GM23338 (cell line): ENCODE measurements around the gene PCED1A. TPM values are rescaled to one million over a fixed set of nuclear protein-coding genes. Genes with fewer than 3 reads are reported as not detected.

Experiments
- ATAC-seq: fragments of 200-7000 bp; cut with Tn5 transposase; 3 replicates; pipeline ENCODE4 v1.9.1; 2020
- DNase-seq: peaks from one replicate; pipeline ENCODE4 v3.0.0-alpha.2; 2015; ENCODE audit warnings: low spot score
- H2AFZ ChIP-seq: fragments of 200-600 bp; sonication (generic); 2 replicates; pipeline ENCODE4 v1.8.0; 2016; ENCODE audit warnings: antibody characterized with exemption, mild to moderate bottlenecking, moderate library complexity
- H3F3A ChIP-seq: fragments of 200-600 bp; sonication (generic); replicated peaks from 2 replicates; pipeline ENCODE4 v1.8.0; 2017; ENCODE audit warnings: antibody characterized with exemption, mixed run types, low read depth
- H3K27ac ChIP-seq: fragments of 200-600 bp; sonication (generic); 2 replicates; pipeline ENCODE4 v1.6.1; 2016; ENCODE audit warnings: low read depth
- H3K27me3 ChIP-seq: fragments of 200-600 bp; sonication (generic); 2 replicates; pipeline ENCODE4 v1.8.0; 2016; ENCODE audit warnings: mild to moderate bottlenecking, mixed run types, moderate library complexity; ENCODE audit not compliant: insufficient read depth
- H3K36me3 ChIP-seq: fragments of 200-600 bp; sonication (generic); 2 replicates; pipeline ENCODE4 v1.8.0; 2016; ENCODE audit warnings: mild to moderate bottlenecking; ENCODE audit not compliant: insufficient read depth
- H3K4me1 ChIP-seq: fragments of 200-600 bp; sonication (generic); 2 replicates; pipeline ENCODE4 v1.8.0; 2016; ENCODE audit warnings: mild to moderate bottlenecking, moderate library complexity; ENCODE audit not compliant: insufficient read depth
- H3K4me2 ChIP-seq: fragments of 200-600 bp; sonication (generic); 2 replicates; pipeline ENCODE4 v1.7.1; 2017; ENCODE audit warnings: mixed run types
- H3K4me3 ChIP-seq: fragments of 200-600 bp; sonication (generic); 2 replicates; pipeline ENCODE4 v1.6.1; 2016; ENCODE audit warnings: mixed run types
- H3K79me2 ChIP-seq: fragments of 200-600 bp; sonication (generic); replicated peaks from 2 replicates; pipeline ENCODE4 v1.8.0; 2017; ENCODE audit warnings: mild to moderate bottlenecking; ENCODE audit not compliant: insufficient read depth
- H3K9me2 ChIP-seq: fragments of 200-600 bp; sonication (generic); 2 replicates; pipeline ENCODE4 v1.8.0; 2017; ENCODE audit not compliant: insufficient read depth
- H4K20me1 ChIP-seq: fragments of 200-600 bp; sonication (generic); replicated peaks from 2 replicates; pipeline ENCODE4 v1.8.0; 2017; ENCODE audit warnings: mild to moderate bottlenecking; ENCODE audit not compliant: insufficient read depth
- H3K27ac Mint-ChIP-seq: 2 replicates; pipeline ENCODE4 v1.8.0; 2020; ENCODE audit warnings: inconsistent platforms, mild to moderate bottlenecking, moderate library complexity, mixed read lengths
- H3K27me3 Mint-ChIP-seq: 3 replicates; pipeline ENCODE4 v1.8.0; 2022; ENCODE audit warnings: low read depth, mild to moderate bottlenecking, moderate library complexity, mixed read lengths, inconsistent platforms; ENCODE audit not compliant: insufficient read depth, poor library complexity
- H3K36me3 Mint-ChIP-seq: 3 replicates; pipeline ENCODE4 v1.8.0; 2021; ENCODE audit warnings: low read depth, mild to moderate bottlenecking, inconsistent platforms, moderate library complexity, mixed read lengths
- H3K4me1 Mint-ChIP-seq: 3 replicates; pipeline ENCODE4 v1.8.0; 2020; ENCODE audit warnings: mild to moderate bottlenecking, inconsistent platforms, mixed read lengths
- H3K4me3 Mint-ChIP-seq: 3 replicates; pipeline ENCODE4 v1.8.0; 2021; ENCODE audit warnings: moderate library complexity, mild to moderate bottlenecking, inconsistent platforms, mixed read lengths
- H3K9me3 Mint-ChIP-seq: 3 replicates; pipeline ENCODE4 v1.8.0; 2020; ENCODE audit warnings: moderate library complexity, mild to moderate bottlenecking, inconsistent platforms, mixed read lengths
- CREB1 ChIP-seq: fragments of 250-450 bp; sonication (Bioruptor Pico); IDR thresholded peaks from 2 replicates; pipeline ENCODE4 v1.5.0; 2020; ENCODE audit warnings: low read depth, mild to moderate bottlenecking, moderate library complexity
- EZH2 ChIP-seq: fragments of 200-600 bp; sonication (generic); IDR thresholded peaks from one replicate; pipeline ENCODE4 v1.8.0; 2017; ENCODE audit warnings: antibody characterized with exemption, mild to moderate bottlenecking, low read depth; ENCODE audit not compliant: unreplicated experiment
- EZH2phosphoT487 ChIP-seq: fragments of 200-600 bp; sonication (generic); IDR thresholded peaks from one replicate; pipeline ENCODE4 v1.8.1; 2018; ENCODE audit warnings: antibody characterized with exemption; ENCODE audit not compliant: unreplicated experiment
- JUNB ChIP-seq: IDR thresholded peaks from one replicate; pipeline ENCODE4 v1.6.1; 2016; ENCODE audit warnings: antibody characterized with exemption; ENCODE audit not compliant: unreplicated experiment
- NANOG ChIP-seq: IDR thresholded peaks from 2 replicates; pipeline ENCODE4 v1.6.1; 2016; ENCODE audit warnings: antibody characterized with exemption, borderline replicate concordance
- POLR2AphosphoS5 ChIP-seq: IDR thresholded peaks from 2 replicates; pipeline ENCODE4 v1.6.1; 2016; ENCODE audit warnings: antibody characterized with exemption, low read depth
- STAT1 ChIP-seq: IDR thresholded peaks from one replicate; pipeline ENCODE4 v1.6.1; 2016; ENCODE audit warnings: antibody characterized with exemption; ENCODE audit not compliant: unreplicated experiment
- ZNF114 ChIP-seq: fragments of 250-450 bp; sonication (Bioruptor Pico); IDR thresholded peaks from 2 replicates; pipeline ENCODE4 v1.5.0; 2020; ENCODE audit warnings: mild to moderate bottlenecking, moderate library complexity
- ZNF331 ChIP-seq: fragments of 250-450 bp; sonication (Bioruptor Pico); IDR thresholded peaks from 2 replicates; pipeline ENCODE4 v1.5.0; 2020; ENCODE audit warnings: low read depth, mild to moderate bottlenecking, moderate library complexity
- polyA plus RNA-seq: library from polyadenylated mRNA; unstranded; fragments of >200 nt; fragmentation: Nextera tagmentation; extraction: Ambion mirVana; gene quantifications from 2 replicates; pipeline ENCODE4 v1.2.1, GENCODE V29; 2016
- total RNA-seq: library from RNA; depleted of rRNA; stranded (reverse); fragments of >200 nt; shearing (Covaris generic); gene quantifications from 2 replicates; pipeline ENCODE4 v1.2.3, GENCODE V29; 2014
- TF ChIP-seq, protein P1 (sequence below): IDR thresholded peaks from one replicate; pipeline ENCODE4 v1.6.1; 2018; ENCODE audit warnings: antibody characterized with exemption; ENCODE audit not compliant: unreplicated experiment
- TF ChIP-seq, protein P2 (sequence below), 2 experiments: fragments of 200-600 bp in 1 of 2; sonication (generic) in 1 of 2; conservative IDR thresholded peaks; 2 replicates each; pipeline versions ENCODE4 v1.5.1 to v1.6.1; 2016 to 2017; ENCODE audit warnings: antibody characterized with exemption in 2 of 2, low read depth in 2 of 2, mild to moderate bottlenecking in 2 of 2, moderate library complexity in 1 of 2
- TF ChIP-seq, protein P3 (sequence below): fragments of 250-450 bp; sonication (Bioruptor Pico); IDR thresholded peaks from 2 replicates; pipeline ENCODE4 v1.5.0; 2020; ENCODE audit warnings: mild to moderate bottlenecking, moderate library complexity
- TF ChIP-seq, protein P4 (sequence below): IDR thresholded peaks from 2 replicates; pipeline ENCODE4 v1.6.1; 2016; ENCODE audit warnings: antibody characterized with exemption

PCED1A gene
- total and polyA plus RNA-seq, 2 experiments from 2014 or later, result 5.0 to 8.9 TPM

DNA sequence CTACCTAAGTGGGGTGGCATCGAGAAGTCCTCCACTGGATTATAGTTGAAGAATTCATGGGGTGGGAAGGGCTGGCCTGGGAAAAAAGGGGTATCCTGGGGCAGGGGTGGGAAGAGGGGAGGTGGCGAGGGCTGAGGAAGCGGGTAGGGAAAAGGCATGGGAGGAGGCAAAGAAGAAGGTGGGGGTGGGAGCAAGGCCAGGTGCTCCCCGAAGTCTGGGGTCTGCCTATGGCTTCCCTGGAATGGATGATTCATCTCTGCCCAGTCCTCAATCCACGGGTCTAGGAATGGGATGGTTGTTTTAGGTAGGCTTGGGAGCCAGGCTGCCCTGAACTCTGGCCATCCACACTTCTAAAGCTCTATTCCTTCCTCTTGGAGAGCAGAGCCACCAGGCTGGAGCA, 4.4 kb downstream of the PCED1A start:
- no peak overlapping the region for H2AFZ ChIP-seq
- peaks cover 15% of the 10 kb centered on the region for H3K27me3 ChIP-seq
- peaks cover 20% of the 10 kb centered on the region for H3K27me3 Mint-ChIP-seq
- H3K4me1 Mint-ChIP-seq, result peaks cover 2% of the 10 kb centered on the region; the same call in 2 of the 3 replicates
- TF ChIP-seq EZH2, result no peak
- TF ChIP-seq CREB1 (CRISPR knock-in tag), result no peak
- TF ChIP-seq, protein P1, sequence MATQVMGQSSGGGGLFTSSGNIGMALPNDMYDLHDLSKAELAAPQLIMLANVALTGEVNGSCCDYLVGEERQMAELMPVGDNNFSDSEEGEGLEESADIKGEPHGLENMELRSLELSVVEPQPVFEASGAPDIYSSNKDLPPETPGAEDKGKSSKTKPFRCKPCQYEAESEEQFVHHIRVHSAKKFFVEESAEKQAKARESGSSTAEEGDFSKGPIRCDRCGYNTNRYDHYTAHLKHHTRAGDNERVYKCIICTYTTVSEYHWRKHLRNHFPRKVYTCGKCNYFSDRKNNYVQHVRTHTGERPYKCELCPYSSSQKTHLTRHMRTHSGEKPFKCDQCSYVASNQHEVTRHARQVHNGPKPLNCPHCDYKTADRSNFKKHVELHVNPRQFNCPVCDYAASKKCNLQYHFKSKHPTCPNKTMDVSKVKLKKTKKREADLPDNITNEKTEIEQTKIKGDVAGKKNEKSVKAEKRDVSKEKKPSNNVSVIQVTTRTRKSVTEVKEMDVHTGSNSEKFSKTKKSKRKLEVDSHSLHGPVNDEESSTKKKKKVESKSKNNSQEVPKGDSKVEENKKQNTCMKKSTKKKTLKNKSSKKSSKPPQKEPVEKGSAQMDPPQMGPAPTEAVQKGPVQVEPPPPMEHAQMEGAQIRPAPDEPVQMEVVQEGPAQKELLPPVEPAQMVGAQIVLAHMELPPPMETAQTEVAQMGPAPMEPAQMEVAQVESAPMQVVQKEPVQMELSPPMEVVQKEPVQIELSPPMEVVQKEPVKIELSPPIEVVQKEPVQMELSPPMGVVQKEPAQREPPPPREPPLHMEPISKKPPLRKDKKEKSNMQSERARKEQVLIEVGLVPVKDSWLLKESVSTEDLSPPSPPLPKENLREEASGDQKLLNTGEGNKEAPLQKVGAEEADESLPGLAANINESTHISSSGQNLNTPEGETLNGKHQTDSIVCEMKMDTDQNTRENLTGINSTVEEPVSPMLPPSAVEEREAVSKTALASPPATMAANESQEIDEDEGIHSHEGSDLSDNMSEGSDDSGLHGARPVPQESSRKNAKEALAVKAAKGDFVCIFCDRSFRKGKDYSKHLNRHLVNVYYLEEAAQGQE, result no peak
- TF ChIP-seq, protein P2, sequence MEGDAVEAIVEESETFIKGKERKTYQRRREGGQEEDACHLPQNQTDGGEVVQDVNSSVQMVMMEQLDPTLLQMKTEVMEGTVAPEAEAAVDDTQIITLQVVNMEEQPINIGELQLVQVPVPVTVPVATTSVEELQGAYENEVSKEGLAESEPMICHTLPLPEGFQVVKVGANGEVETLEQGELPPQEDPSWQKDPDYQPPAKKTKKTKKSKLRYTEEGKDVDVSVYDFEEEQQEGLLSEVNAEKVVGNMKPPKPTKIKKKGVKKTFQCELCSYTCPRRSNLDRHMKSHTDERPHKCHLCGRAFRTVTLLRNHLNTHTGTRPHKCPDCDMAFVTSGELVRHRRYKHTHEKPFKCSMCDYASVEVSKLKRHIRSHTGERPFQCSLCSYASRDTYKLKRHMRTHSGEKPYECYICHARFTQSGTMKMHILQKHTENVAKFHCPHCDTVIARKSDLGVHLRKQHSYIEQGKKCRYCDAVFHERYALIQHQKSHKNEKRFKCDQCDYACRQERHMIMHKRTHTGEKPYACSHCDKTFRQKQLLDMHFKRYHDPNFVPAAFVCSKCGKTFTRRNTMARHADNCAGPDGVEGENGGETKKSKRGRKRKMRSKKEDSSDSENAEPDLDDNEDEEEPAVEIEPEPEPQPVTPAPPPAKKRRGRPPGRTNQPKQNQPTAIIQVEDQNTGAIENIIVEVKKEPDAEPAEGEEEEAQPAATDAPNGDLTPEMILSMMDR (conservative IDR thresholded peaks at IDR 0.05; ENCODE audit: low read depth in 2 of 2), result no peak
- TF ChIP-seq EZH2phosphoT487, result no peak
- no peak for TF ChIP-seq ZNF331 (CRISPR knock-in tag)
- TF ChIP-seq JUNB, result no peak
- no peak for TF ChIP-seq POLR2AphosphoS5
- TF ChIP-seq, protein P3, sequence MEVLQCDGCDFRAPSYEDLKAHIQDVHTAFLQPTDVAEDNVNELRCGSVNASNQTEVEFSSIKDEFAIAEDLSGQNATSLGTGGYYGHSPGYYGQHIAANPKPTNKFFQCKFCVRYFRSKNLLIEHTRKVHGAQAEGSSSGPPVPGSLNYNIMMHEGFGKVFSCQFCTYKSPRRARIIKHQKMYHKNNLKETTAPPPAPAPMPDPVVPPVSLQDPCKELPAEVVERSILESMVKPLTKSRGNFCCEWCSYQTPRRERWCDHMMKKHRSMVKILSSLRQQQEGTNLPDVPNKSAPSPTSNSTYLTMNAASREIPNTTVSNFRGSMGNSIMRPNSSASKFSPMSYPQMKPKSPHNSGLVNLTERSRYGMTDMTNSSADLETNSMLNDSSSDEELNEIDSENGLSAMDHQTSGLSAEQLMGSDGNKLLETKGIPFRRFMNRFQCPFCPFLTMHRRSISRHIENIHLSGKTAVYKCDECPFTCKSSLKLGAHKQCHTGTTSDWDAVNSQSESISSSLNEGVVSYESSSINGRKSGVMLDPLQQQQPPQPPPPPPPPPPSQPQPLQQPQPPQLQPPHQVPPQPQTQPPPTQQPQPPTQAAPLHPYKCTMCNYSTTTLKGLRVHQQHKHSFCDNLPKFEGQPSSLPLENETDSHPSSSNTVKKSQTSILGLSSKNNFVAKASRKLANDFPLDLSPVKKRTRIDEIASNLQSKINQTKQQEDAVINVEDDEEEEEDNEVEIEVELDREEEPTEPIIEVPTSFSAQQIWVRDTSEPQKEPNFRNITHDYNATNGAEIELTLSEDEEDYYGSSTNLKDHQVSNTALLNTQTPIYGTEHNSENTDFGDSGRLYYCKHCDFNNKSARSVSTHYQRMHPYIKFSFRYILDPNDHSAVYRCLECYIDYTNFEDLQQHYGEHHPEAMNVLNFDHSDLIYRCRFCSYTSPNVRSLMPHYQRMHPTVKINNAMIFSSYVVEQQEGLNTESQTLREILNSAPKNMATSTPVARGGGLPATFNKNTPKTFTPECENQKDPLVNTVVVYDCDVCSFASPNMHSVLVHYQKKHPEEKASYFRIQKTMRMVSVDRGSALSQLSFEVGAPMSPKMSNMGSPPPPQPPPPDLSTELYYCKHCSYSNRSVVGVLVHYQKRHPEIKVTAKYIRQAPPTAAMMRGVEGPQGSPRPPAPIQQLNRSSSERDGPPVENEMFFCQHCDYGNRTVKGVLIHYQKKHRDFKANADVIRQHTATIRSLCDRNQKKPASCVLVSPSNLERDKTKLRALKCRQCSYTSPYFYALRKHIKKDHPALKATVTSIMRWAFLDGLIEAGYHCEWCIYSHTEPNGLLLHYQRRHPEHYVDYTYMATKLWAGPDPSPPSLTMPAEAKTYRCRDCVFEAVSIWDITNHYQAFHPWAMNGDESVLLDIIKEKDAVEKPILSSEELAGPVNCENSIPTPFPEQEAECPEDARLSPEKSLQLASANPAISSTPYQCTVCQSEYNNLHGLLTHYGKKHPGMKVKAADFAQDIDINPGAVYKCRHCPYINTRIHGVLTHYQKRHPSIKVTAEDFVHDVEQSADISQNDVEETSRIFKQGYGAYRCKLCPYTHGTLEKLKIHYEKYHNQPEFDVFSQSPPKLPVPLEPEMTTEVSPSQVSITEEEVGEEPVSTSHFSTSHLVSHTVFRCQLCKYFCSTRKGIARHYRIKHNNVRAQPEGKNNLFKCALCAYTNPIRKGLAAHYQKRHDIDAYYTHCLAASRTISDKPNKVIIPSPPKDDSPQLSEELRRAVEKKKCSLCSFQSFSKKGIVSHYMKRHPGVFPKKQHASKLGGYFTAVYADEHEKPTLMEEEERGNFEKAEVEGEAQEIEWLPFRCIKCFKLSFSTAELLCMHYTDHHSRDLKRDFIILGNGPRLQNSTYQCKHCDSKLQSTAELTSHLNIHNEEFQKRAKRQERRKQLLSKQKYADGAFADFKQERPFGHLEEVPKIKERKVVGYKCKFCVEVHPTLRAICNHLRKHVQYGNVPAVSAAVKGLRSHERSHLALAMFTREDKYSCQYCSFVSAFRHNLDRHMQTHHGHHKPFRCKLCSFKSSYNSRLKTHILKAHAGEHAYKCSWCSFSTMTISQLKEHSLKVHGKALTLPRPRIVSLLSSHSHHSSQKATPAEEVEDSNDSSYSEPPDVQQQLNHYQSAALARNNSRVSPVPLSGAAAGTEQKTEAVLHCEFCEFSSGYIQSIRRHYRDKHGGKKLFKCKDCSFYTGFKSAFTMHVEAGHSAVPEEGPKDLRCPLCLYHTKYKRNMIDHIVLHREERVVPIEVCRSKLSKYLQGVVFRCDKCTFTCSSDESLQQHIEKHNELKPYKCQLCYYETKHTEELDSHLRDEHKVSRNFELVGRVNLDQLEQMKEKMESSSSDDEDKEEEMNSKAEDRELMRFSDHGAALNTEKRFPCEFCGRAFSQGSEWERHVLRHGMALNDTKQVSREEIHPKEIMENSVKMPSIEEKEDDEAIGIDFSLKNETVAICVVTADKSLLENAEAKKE (CRISPR knock-in tag), result no peak
- TF ChIP-seq, protein P4, sequence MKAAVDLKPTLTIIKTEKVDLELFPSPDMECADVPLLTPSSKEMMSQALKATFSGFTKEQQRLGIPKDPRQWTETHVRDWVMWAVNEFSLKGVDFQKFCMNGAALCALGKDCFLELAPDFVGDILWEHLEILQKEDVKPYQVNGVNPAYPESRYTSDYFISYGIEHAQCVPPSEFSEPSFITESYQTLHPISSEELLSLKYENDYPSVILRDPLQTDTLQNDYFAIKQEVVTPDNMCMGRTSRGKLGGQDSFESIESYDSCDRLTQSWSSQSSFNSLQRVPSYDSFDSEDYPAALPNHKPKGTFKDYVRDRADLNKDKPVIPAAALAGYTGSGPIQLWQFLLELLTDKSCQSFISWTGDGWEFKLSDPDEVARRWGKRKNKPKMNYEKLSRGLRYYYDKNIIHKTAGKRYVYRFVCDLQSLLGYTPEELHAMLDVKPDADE, result no peak
- no peak for TF ChIP-seq STAT1
- no peak for TF ChIP-seq ZNF114 (CRISPR knock-in tag)
- TF ChIP-seq NANOG, result no peak
- H3K4me1 ChIP-seq, result no peaks in the 10 kb centered on the region
- no peaks in the 10 kb centered on the region for H3K79me2 ChIP-seq
- H3K4me3 Mint-ChIP-seq, result no peak overlapping the region
- H3K27ac Mint-ChIP-seq, result no peak overlapping the region
- DNase-seq (no peak), ATAC-seq (no peak)
- H3K4me3 ChIP-seq, result no peak overlapping the region
- no peaks in the 10 kb centered on the region for H3K9me2 ChIP-seq
- H3F3A ChIP-seq, result no peaks in the 10 kb centered on the region
- peaks cover 4% of the 10 kb centered on the region for H3K36me3 Mint-ChIP-seq
- H3K36me3 ChIP-seq, result no peaks in the 10 kb centered on the region
- H4K20me1 ChIP-seq, result no peaks in the 10 kb centered on the region
- H3K4me2 ChIP-seq, result no peak overlapping the region
- H3K9me3 Mint-ChIP-seq, result peaks cover 5% of the 10 kb centered on the region; the same call in 2 of the 3 replicates
- no peak overlapping the region for H3K27ac ChIP-seq
